ENCODE data around the gene ADGRV1.

- no peak for TF ChIP-seq CTCF (IDR thresholded peaks at IDR 0.05)
- no peak for TF ChIP-seq POLR2A (IDR thresholded peaks at IDR 0.05)
Observed at GRCh38 chr5:91176288-91177016, 617.9 kb downstream of the ADGRV1 start.
